Activated T-cell treated with anti-CD3 and anti-CD28 coated beads, Interleukin-2, amount 50 U/mL, for 48 hours (primary cell): Measurements from ENCODE around the gene PDE6G.

ENCODE experiments used
- DNase-seq, 2 experiments: peaks; one replicate each; pipeline ENCODE4 v3.0.0-alpha.2; 2020

PDE6G gene

DNA sequence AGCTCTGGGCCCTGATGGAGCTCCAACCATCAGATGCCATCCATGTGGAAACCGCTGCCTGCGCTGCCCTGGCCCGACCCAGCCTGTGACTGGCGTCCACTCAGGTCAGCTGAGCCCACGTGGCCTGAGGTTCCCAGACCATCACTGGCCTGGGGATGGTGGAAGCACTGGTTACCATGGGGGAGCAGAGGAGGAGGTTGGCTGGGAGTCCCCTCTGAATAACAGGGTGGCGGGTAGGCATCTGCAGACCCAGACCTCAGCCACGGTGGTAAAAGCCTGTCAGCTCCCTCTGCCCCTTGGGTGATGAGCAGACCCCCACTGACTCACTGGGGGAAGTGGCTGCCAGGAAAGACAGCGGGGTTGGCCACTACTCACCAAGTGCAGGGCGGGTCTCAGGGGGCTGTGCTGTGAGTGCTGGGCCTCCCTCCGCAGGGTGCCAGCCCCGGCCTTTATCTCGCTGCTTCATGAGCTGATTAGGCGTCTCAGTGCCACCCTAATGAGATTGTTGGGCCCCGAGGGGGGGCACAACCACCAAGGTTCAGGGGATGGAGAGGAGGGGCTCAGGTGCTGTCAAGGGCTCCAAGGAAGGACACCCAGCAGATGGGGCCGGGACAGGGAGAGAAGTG is at the start of gene PDE6G:
TSS of gene PDE6G (minus strand) at position 425 of the 626 bp plus-strand sequence. CDS start 3,237 bp downstream, outside the sequence.
- DNase-seq, result no peak

- DNase-seq, result no peak
Measured at GRCh38 chr17:81705518-81706231, 49.3 kb upstream of the PDE6G start.

DNA sequence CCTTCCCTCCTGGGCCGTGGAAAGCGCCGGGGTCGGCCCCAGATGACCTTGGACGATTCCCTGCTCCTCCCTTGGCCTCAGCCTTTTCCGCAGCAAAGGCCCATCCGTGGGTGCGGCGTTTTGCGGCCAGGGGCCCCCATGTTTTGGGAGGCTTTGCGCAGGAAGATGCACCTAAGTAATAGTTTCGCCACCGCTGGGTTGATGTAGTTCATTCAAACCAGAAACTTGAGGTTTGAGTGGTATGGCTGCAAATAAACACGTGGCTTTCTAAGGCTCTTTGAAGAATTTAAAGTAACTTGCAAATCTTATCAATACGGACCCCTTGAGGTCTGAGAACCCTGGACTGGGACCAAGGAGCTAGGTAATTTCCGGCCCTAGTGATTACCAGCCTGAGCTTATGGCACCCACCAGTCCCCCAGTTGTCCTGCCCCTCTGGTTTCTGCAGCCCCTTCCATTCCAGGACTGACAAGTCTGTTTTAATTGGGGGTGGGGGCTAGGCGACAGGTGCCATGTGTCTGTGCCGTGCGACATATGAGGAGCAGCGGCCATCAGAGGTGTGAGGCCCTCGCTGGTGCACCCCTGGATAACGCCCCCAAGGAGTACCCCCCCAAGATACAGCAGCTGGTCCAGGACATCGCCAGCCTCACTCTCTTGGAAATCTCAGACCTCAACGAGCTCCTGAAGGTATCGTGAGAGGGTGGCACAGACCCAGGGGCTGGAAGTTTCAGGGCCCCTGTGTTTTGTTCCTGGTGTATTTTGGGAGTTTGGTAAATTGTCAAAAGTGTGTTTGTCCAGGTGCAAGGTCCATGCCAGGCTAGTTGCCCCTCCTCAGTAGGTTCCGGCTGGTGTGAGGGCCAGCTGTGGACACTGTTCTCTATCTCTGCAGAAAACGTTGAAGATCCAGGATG is 47.7 kb upstream of the PDE6G start:
- DNase-seq, result no peak

DNA sequence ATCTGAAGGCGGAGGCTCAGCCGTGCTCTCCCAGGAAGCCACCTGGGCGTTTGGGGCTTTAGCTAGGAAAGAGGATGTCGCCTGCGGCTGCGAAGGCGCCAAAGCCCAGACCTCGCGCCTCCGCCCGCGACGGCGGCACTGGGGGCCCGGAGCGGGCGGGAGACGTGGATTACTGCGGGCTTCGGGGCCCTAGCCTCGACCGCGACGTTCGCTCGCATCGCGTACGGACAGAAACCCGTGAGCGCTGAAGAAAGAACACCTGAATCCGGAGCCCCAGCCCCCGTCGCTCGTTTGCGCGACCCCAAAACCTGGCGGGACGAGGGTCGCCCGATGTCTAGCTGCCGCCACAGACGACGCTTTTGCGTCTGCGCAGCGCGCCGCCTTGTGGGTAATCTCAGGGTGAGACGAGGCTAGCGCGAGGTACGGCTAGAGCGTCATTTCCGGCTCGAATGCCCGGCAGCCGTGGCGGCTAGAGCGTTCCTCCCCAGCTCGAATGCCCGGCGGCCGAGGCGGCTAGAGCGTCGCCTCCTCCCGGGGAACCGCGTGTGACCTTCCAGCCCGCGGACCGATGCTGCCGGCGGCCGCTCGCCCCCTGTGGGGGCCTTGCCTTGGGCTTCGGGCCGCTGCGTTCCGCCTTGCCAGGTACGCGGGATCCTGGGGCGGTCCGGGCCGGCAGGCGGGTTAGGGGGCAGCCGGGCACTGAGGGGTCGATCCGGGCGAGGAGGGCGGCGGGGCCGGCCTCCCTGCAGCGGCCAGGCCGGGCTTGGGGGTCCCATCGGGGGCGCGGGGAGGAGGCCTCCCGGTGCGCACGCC is 46.8 kb upstream of the PDE6G start, which contains the start of gene MRPL12:
TSS of gene MRPL12 (plus strand) at position 434 of the 813 bp plus-strand sequence. CDS start at position 569, 135 bp downstream.
- peak; percentile 92 to 93 for DNase-seq

- DNase-seq, result peak; percentile 50 to 57
Measured at GRCh38 chr17:81701288-81702071, 45.1 kb upstream of the PDE6G start.

GRCh38 chr17:81700353-81701287 is 44.3 kb upstream of the PDE6G start:
- no peak for DNase-seq

- no peak for DNase-seq
Measured at GRCh38 chr17:81697261-81698044, 41.1 kb upstream of the PDE6G start.

GRCh38 chr17:81696218-81696941 is 40.0 kb upstream of the PDE6G start:
- no peak for DNase-seq

DNA sequence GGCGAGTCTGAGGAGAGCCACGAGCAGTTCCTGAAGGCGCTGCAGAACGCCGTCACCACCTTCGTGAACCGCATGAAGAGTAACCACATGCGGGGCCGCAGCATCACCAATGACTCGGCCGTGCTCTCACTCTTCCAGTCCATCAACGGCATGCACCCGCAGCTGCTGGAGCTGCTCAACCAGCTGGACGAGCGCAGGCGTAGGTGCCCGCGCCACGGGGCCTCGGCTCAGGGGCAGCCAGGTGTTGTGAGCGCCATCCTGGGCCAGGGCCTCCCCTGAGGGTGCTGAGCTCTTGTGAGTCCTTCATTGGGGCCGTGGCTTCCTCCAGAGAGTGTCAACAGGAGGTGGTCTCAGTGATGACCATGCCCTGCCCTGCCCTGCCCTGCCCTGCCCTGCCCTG is 39.5 kb upstream of the PDE6G start:
- no peak for DNase-seq

DNA sequence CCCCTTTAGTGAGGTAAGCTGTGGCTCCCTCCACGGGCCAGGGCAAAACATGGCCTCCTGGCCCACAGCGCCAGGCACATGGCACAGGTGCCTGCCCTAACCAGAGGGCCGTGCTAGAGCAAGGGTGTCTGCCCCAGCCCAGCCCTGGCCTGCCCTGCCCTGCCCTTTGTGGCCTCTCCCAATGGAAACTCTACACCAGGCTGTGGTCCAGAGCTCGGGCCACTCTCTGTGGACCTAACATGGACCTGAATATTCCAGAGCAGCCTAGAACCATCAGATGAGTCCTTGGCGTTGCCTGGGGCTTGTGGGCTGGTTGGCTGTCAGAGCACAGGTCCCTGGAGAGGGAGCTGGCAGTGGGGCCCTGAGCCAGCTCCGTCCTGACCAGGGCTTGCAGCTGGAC is 38.9 kb upstream of the PDE6G start:
- DNase-seq, result no peak

GRCh38 chr17:81694810-81695209 is 38.5 kb upstream of the PDE6G start:
- DNase-seq, result no peak

GRCh38 chr17:81693509-81694210 is 37.3 kb upstream of the PDE6G start:
- DNase-seq, result no peak

DNA sequence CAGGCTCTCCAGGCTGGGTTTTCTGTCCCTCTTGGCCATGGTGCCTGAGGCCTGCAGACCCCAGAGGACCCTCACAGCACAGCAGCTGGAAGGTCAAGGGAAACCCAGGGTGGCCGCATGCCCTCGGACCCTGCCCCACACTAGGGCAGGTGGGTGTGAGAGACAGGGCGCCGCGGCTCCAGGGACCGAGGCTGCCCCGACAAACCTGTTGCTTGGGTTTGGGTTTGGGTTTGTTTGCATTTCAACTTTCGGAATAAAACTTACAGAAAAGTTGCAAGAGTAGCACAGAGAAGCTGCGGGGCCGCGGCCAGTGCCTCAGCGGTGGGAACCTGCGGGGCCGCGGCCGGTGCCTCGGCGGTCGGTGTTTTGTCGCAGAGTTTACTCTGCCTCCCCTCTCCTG is 35.3 kb upstream of the PDE6G start:
- DNase-seq, result no peak

DNA sequence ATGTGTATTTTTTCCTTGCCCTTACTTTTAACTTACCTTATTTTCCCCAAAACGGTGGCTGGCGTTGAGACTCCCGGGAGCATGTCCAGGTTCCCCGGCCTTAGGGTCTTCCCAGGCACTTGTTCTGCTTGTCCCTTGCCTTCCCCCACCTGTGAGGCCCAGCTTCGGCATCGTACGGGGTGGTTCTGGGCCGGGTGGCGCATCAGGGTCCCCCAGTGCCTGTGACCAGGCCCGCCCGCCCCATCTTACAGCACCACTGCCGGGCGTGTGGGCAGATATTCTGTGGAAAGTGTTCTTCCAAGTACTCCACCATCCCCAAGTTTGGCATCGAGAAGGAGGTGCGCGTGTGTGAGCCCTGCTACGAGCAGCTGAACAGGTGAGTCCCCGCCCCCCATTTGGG is 34.9 kb upstream of the PDE6G start:
- DNase-seq, result no peak

DNA sequence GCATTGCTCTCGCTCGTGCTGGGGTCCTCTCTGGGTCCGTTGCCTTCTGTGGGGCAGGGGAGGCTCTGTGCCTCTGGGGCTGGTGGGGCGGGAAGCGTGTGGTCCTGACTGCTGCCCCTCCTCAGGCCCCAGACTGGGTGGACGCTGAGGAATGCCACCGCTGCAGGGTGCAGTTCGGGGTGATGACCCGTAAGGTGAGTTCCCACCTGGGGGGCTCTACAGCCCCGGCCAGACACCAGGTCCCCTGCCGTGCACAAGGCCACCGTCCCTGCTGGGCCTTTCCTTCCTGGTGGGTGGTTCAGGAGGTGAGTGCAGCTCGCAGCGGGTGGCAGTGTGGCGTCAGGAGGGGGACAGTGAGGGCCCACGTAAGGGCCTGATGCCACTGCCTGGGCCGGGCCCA is 34.2 kb upstream of the PDE6G start:
- no peak for DNase-seq

DNA sequence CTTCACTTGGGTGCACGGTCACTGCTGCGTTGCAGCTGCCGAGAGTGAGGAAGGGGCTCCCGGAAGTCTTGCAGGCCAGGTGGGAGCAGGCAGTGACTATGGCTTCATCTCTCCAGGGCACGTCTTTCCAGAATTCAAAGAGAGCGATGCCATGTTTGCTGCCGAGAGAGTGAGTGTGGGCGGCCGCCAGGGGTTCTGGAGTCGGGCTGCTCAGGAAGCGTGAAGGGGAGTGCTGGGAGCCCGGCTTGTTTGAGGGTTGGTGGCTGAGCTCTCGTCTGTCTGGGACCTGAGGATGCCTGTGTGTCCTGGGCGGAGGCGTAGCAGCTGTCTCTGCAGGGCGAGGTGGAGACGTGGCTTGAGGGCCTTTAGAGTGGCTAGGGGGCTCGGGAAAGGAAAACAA is 33.7 kb upstream of the PDE6G start:
- no peak for DNase-seq

- no peak for DNase-seq
Measured at GRCh38 chr17:81688616-81689015, 32.3 kb upstream of the PDE6G start.
